Thyroid gland (tissue), 4 donors: ENCODE data around the gene TIMM10. TPM values are rescaled to one million over a fixed set of nuclear protein-coding genes. Genes with fewer than 3 reads are reported as not detected.
"Not testable (repeated sequence)": the region's sequence is repeated elsewhere in the genome, so short reads cannot be mapped to it uniquely, and the experiment has no call there.

ENCODE experiments used
- DNase-seq, 2 donors: peaks; one replicate each; pipeline ENCODE4 v3.0.0-alpha.2; 2019
- H3K27ac ChIP-seq, 3 donors: fragments of 200-600 bp; sonication (generic); 1 replicate in 2 of 3; 2 replicates in 1 of 3; pipeline ENCODE4 v1.5.1; 2016 to 2019; ENCODE audit warnings: mild to moderate bottlenecking in 1 of 3, moderate library complexity in 1 of 3
- H3K27me3 ChIP-seq: fragments of 200-600 bp; sonication (generic); one replicate; pipeline ENCODE4 v1.5.1; 2019
- H3K36me3 ChIP-seq, 2 donors: fragments of 200-600 bp; sonication (generic); one replicate each; pipeline ENCODE4 v1.5.1; 2016 to 2019
- H3K4me1 ChIP-seq, 2 donors: fragments of 200-600 bp; sonication (generic); one replicate each; pipeline ENCODE4 v1.5.1; 2017 to 2019
- H3K4me3 ChIP-seq, 3 donors: fragments of 200-600 bp; sonication (generic); replicated peaks in 1 of 3; 1 replicate in 2 of 3; 2 replicates in 1 of 3; pipeline ENCODE4 v1.5.1; 2016; ENCODE audit warnings: mild to moderate bottlenecking in 1 of 3
- H3K9me3 ChIP-seq: fragments of 200-600 bp; sonication (generic); one replicate; pipeline ENCODE4 v1.5.1; 2017
- CTCF ChIP-seq, 6 experiments: fragments of 200-600 bp in 3 of 6; fragments of 450-650 bp in 3 of 6; sonication (generic) in 3 of 6; IDR thresholded peaks; one replicate each; pipeline ENCODE4 v1.5.1; 2016 to 2019; ENCODE audit warnings: antibody characterized with exemption in 6 of 6, mild to moderate bottlenecking in 2 of 6, inconsistent platforms in 1 of 6, moderate library complexity in 1 of 6
- POLR2A ChIP-seq, 2 donors: fragments of 450-650 bp; IDR thresholded peaks; one replicate each; pipeline ENCODE4 v1.6.1; 2017; ENCODE audit warnings: antibody characterized with exemption in 2 of 2, mild to moderate bottlenecking in 2 of 2, moderate library complexity in 1 of 2
- WGBS, 2 donors: methylation state at CpG; one replicate each; pipeline ENCODE4 v1.1.5; 2017; 5-methylcytosine and 5-hydroxymethylcytosine counted together
- intact Hi-C: fragments of 100-400 bp; cut with DNase I; formaldehyde crosslinking; loops from one replicate; pipeline ENCODE4 v1.15.1; 2023
- total RNA-seq, 4 donors: library from RNA; depleted of rRNA; stranded (reverse); fragments of >200 nt; gene quantifications; one replicate each; pipeline ENCODE4 v1.2.3, GENCODE V29; 2016

TIMM10 gene
- total RNA-seq, 4 donors from 2014 or later: 29.8 to 43.7 (median 37.4) TPM

- H3K4me3 ChIP-seq: no peak within 1 kb of the TSS
- H3K27ac ChIP-seq: no peak within 1 kb of the TSS
- H3K4me1 ChIP-seq: no peaks in the 10 kb centered on the region
- 64 to 67% methylated on average over 14 of the region's 14 CpGs for WGBS, 2 donors
- TF ChIP-seq CTCF (IDR thresholded peaks at IDR 0.05) (no peak), POLR2A (IDR thresholded peaks at IDR 0.05) (no peak)
- intact Hi-C loops: no loop called here
- H3K36me3 ChIP-seq: no peaks in the 10 kb centered on the region
- H3K27me3 ChIP-seq: no peaks in the 10 kb centered on the region
- no peak for DNase-seq
- no peaks in the 10 kb centered on the region for H3K9me3 ChIP-seq
Observed at GRCh38 chr11:57536947-57537619, 6.5 kb upstream of the TIMM10 start, which contains the start of gene SMTNL1. SMTNL1 (plus strand) TSS chr11:57537595; CDS start chr11:57542643, 5,048 bp downstream.

- H3K27me3 ChIP-seq, H3K36me3 ChIP-seq, intact Hi-C loops, H3K4me1 ChIP-seq, H3K4me3 ChIP-seq, H3K9me3 ChIP-seq, DNase-seq, H3K27ac ChIP-seq: not testable (repeated sequence)
- WGBS, 2 donors: 94 to 98% methylated on average over 7 of the region's 7 CpGs
Observed at GRCh38 chr11:57534449-57534848, 3.9 kb upstream of the TIMM10 start.

GRCh38 chr11:57530215-57530595, 349 bp downstream of the TIMM10 start:
- H3K9me3 ChIP-seq: no peaks in the 10 kb centered on the region
- peaks cover 10 to 15% of the 10 kb centered on the region in 2 donors for H3K4me1 ChIP-seq
- intact Hi-C loops: no loop called here
- H3K4me3 ChIP-seq: peak overlapping the region; percentile 44 to 72 (median 51)
- TF ChIP-seq CTCF (IDR thresholded peaks at IDR 0.05) (no peak), POLR2A (IDR thresholded peaks at IDR 0.05) (no peak)
- WGBS, 2 donors: 0% methylated on average over 17 of the region's 17 CpGs; no CpG with 5 or more reads in 1 of the 2 donors
- no peaks in the 10 kb centered on the region for H3K27me3 ChIP-seq
- no peak for DNase-seq
- H3K36me3 ChIP-seq: no peaks in the 10 kb centered on the region
- H3K27ac ChIP-seq: peak overlapping the region in 2 of 3 donors; percentile 19 to 60

- Histone ChIP-seq H3K27ac (no peak overlapping the region), H3K4me3 (no peak overlapping the region), H3K4me1 (peaks cover 10 to 15% of the 10 kb centered on the region in 2 donors), H3K9me3 (no peaks in the 10 kb centered on the region), H3K36me3 (no peaks in the 10 kb centered on the region), H3K27me3 (no peaks in the 10 kb centered on the region)
- intact Hi-C loops: loop anchor here (2.0 to 10.0 kb wide), 2 partner anchors 74 to 184 kb away; no protein-coding TSS in a partner anchor
- TF ChIP-seq CTCF (IDR thresholded peaks at IDR 0.05): no peak
- no peak for TF ChIP-seq POLR2A (IDR thresholded peaks at IDR 0.05)
- DNase-seq: no peak
Observed at GRCh38 chr11:57529012-57529411, 1.5 kb downstream of the TIMM10 start.

GRCh38 chr11:57527056-57527631, 3.4 kb downstream of the TIMM10 start:
- Histone ChIP-seq H3K27me3 (no peaks in the 10 kb centered on the region), H3K4me1 (peaks cover 10 to 15% of the 10 kb centered on the region in 2 donors), H3K4me3 (no peak overlapping the region), H3K36me3 (no peaks in the 10 kb centered on the region), H3K27ac (no peak overlapping the region), H3K9me3 (no peaks in the 10 kb centered on the region)
- intact Hi-C loops: loop anchor here (2.0 to 10.0 kb wide), 2 partner anchors 32 to 72 kb away; no protein-coding TSS in a partner anchor
- 12 to 16% methylated on average over 7 of the region's 7 CpGs for whole genome bisulfite sequencing, 2 donors
- TF ChIP-seq CTCF (IDR thresholded peaks at IDR 0.05) (peak; percentile 69 to 99 (median 92)), POLR2A (IDR thresholded peaks at IDR 0.05) (no peak)
- DNase-seq: peak; percentile 78 to 82
